Measurements from ENCODE around the gene DIAPH2. TPM values are rescaled to one million over a fixed set of nuclear protein-coding genes. Genes with fewer than 3 reads are reported as not detected.

Gene DIAPH2
- total and polyA plus RNA-seq, 7 donors, result 2.6 to 19.2 (median 11.5) TPM

- H3K4me1 ChIP-seq, result peaks cover 3% of the 10 kb centered on the region
- intact Hi-C loops (cut with DNase I), result no loop called here
- H3K4me3 ChIP-seq, result no peak overlapping the region
- no peak overlapping the region for H3K27ac ChIP-seq
- no peaks in the 10 kb centered on the region for H3K36me3 ChIP-seq (ENCODE audit: insufficient read depth in 1 of 2, low read depth in 1 of 2)
- peaks cover 0 to 5% (median 0%) of the 10 kb centered on the region in 3 donors for H3K27me3 ChIP-seq (ENCODE audit: insufficient read depth in 3 of 3, low read length in 2 of 3)
- peak; percentile 54 for TF ChIP-seq CTCF (IDR thresholded peaks at IDR 0.05)
- no peaks in the 10 kb centered on the region for H3K9me3 ChIP-seq
- DNase-seq (no peak), ATAC-seq (no peak)
- 27 to 33% (median 28%) methylated on average over 2 of the region's 2 CpGs for WGBS, 3 donors
Measured at GRCh38 chrX:96770315-96770714, 85.7 kb downstream of the DIAPH2 start.

GRCh38 chrX:96771486-96771885 lies 86.8 kb downstream of the DIAPH2 start:
- 50 to 69% (median 69%) methylated on average over 1 of the region's 1 CpG for WGBS, 3 donors
- Histone ChIP-seq H3K27me3 (ENCODE audit: insufficient read depth in 3 of 3, low read length in 2 of 3) (peaks cover 0 to 5% (median 0%) of the 10 kb centered on the region in 3 donors), H3K36me3 (ENCODE audit: insufficient read depth in 1 of 2, low read depth in 1 of 2) (no peaks in the 10 kb centered on the region), H3K27ac (no peak overlapping the region), H3K9me3 (no peaks in the 10 kb centered on the region), H3K4me1 (peaks cover 3% of the 10 kb centered on the region), H3K4me3 (no peak overlapping the region)
- no peak for TF ChIP-seq CTCF (IDR thresholded peaks at IDR 0.05)
- intact Hi-C loops (cut with DNase I), result no loop called here
- ATAC-seq, result no peak
- no peak for DNase-seq

GRCh38 chrX:96774116-96774515 lies 89.5 kb downstream of the DIAPH2 start:
- 66 to 94% (median 83%) methylated on average over 2 of the region's 2 CpGs for WGBS, 3 donors
- ATAC-seq, result no peak
- no peak for TF ChIP-seq CTCF (IDR thresholded peaks at IDR 0.05)

GRCh38 chrX:96776966-96777365 lies 92.3 kb downstream of the DIAPH2 start:
- H3K36me3 ChIP-seq (ENCODE audit: insufficient read depth in 1 of 2, low read depth in 1 of 2), result no peaks in the 10 kb centered on the region
- 91 to 97% (median 96%) methylated on average over 1 of the region's 1 CpG for WGBS, 3 donors
- peaks cover 0 to 13% (median 0%) of the 10 kb centered on the region in 3 donors for H3K27me3 ChIP-seq (ENCODE audit: insufficient read depth in 3 of 3, low read length in 2 of 3)
- no peak overlapping the region for H3K27ac ChIP-seq
- intact Hi-C loops (cut with DNase I), result no loop called here
- DNase-seq (no peak), ATAC-seq (no peak)
- H3K4me1 ChIP-seq, result no peaks in the 10 kb centered on the region
- no peak for TF ChIP-seq CTCF (IDR thresholded peaks at IDR 0.05)
- H3K9me3 ChIP-seq, result no peaks in the 10 kb centered on the region
- no peak overlapping the region for H3K4me3 ChIP-seq

More at GRCh38 chrX:96774116-96774515, 89.5 kb downstream of the DIAPH2 start:
- intact Hi-C loops (cut with DNase I), result no loop called here
- Histone ChIP-seq H3K9me3 (no peaks in the 10 kb centered on the region), H3K27ac (no peak overlapping the region), H3K36me3 (ENCODE audit: insufficient read depth in 1 of 2, low read depth in 1 of 2) (no peaks in the 10 kb centered on the region), H3K4me1 (peaks cover 3% of the 10 kb centered on the region), H3K4me3 (no peak overlapping the region), H3K27me3 (ENCODE audit: insufficient read depth in 3 of 3, low read length in 2 of 3) (peaks cover 0 to 9% (median 0%) of the 10 kb centered on the region in 3 donors)
- DNase-seq, result no peak

GRCh38 chrX:96791559-96791958 lies 106.9 kb downstream of the DIAPH2 start:
- WGBS, 3 donors, result 7 to 27% (median 25%) methylated on average over 4 of the region's 4 CpGs
- no peaks in the 10 kb centered on the region for H3K9me3 ChIP-seq
- no peak overlapping the region for H3K4me3 ChIP-seq
- peak; percentile 68 to 95 (median 78) for ATAC-seq
- intact Hi-C loops (cut with DNase I), result no loop called here
- H3K4me1 ChIP-seq, result peaks cover 3% of the 10 kb centered on the region
- no peaks in the 10 kb centered on the region for H3K27me3 ChIP-seq (ENCODE audit: insufficient read depth in 3 of 3, low read length in 2 of 3)
- no peaks in the 10 kb centered on the region for H3K36me3 ChIP-seq (ENCODE audit: insufficient read depth in 1 of 2, low read depth in 1 of 2)
- H3K27ac ChIP-seq, result peak overlapping the region; percentile 64
- no peak for DNase-seq
- TF ChIP-seq CTCF (IDR thresholded peaks at IDR 0.05), result no peak

Measured in psoas muscle (tissue), 8 donors.